Sigmoid colon (tissue), 4 donors: Measurements from ENCODE around the gene KCNH8.

ENCODE experiments used
- EP300 ChIP-seq, 4 donors: sonication (generic); formaldehyde crosslinking; IDR thresholded peaks; one replicate each; pipeline ENCODE4 v1.6.1; 2017; ENCODE audit warnings: antibody characterized with exemption in 4 of 4
- POLR2A ChIP-seq, 2 donors: fragments of 450-650 bp; IDR thresholded peaks; one replicate each; pipeline ENCODE4 v1.6.1; 2016; ENCODE audit warnings: antibody characterized with exemption in 2 of 2, mild to moderate bottlenecking in 2 of 2, moderate library complexity in 2 of 2

DNA sequence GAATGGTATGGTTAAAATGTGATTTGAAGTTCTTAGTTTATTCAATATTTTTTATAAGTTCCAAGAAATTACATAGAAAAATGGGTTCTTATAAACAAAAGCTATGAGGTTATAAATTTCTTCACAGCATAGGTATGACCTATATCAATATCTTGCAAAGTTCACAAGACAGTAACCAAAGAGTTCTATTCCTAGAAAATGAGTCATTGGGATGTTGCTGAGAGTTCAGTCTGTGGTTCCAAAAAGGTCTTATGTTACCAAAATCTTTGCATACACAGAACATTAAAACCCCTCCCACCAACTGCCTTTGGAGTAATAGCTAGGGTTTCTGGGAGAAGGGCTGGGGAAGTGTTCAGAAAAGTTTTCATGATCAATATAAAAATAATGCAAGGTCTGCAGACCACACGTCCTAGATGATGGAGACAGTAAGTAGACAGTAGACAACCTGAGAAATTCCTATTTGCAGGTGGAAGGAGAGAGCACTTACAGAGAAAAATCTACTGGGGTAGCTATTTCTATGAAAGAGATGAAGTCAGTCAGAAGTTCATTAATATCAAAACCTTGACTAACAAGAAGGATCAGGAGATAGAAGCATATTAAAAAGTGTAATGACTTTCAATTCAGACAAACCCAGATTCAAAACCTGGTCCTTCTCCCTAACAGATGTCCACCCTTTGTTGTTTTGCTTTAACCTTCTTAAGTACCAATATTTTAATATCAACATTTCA lies 279.3 kb downstream of the KCNH8 start:
- TF ChIP-seq EP300 (IDR thresholded peaks at IDR 0.05) (no peak), POLR2A (IDR thresholded peaks at IDR 0.05) (no peak)
